Fibroblast of the aortic adventitia (primary cell): ENCODE data around the gene UBE2J2. TPM values are rescaled to one million over a fixed set of nuclear protein-coding genes. Genes with fewer than 3 reads are reported as not detected.

Experiments used
- DNase-seq: peaks from one replicate; pipeline ENCODE4 v3.0.0-alpha.2; 2010; ENCODE audit warnings: low read depth
- H3K4me3 ChIP-seq: 2 replicates; pipeline ENCODE4 v1.5.1; 2011; ENCODE audit warnings: low read depth, mild to moderate bottlenecking, control low read depth, low read length, moderate library complexity
- CTCF ChIP-seq: IDR thresholded peaks from 2 replicates; pipeline ENCODE4 v1.5.1; 2011; ENCODE audit warnings: mild to moderate bottlenecking, low read length, control low read depth, inconsistent platforms; ENCODE audit not compliant: insufficient read depth
- total RNA-seq: library from RNA; depleted of rRNA; stranded (reverse); fragments of >200 nt; gene quantifications from 2 replicates; pipeline ENCODE4 v1.2.3, GENCODE V29; 2012; ENCODE audit warnings: low replicate concordance

UBE2J2 gene
- total RNA-seq, 1 donor = 35.3 TPM

DNA sequence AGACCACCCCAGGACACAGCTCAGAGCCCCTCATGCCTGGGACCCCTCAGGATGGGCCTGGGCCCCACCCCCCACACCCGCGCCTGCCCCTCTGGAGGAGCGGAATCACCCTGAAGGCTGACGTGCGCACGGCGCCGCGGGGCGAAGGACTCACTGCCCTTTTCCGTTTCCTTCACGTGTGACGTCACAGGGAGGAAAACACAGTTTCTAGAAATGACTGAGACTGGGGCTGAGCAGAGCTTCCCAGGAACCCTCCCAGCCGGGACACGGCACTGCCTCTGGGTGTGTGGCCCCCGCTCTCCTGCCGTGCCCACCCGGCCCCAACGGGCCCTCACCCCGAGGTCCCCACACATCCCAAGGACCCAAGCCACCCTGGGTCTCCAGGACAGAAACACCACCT lies 54.3 kb downstream of the UBE2J2 start:
- no peak for TF ChIP-seq CTCF
- H3K4me3 ChIP-seq = no peak overlapping the region
- no peak for DNase-seq

DNA sequence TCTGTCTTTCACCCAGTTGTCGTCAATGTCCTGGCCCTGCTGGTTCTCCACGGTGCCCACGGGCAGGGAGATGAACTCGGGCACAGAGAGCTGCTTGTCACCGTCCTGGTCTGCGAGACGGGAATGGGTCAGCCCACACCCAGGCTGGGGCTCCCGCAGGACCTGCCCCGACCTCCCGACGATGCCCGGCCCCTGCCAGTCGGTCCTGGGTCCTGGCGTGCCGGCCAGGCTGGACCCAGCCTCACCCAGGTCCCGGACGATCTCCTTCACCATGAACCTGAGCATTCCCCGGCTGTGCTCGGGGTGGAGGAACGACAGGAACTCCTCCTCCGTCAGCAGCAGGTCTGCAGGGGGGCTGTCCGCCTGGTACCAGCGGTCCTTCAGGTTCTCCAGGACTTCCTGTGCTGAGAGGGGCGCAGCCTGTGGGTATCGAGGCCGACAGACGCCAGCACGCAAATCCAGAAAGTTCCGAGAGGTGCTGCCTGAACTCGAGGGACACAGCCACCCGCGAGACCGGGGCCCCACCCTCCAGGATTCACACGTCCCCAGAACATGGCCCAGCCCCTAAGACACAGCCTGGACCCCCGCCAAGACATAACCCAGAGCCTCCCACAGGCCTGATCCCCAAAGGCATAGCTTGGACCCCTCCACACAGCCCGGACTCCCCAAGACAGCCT lies 55.0 kb downstream of the UBE2J2 start:
- H3K4me3 ChIP-seq = no peak overlapping the region
- no peak for DNase-seq
- no peak for TF ChIP-seq CTCF

- no peak for TF ChIP-seq CTCF
- H3K4me3 ChIP-seq = no peak overlapping the region
- DNase-seq = no peak
Observed at GRCh38 chr1:1217621-1218523, 55.8 kb downstream of the UBE2J2 start.

- H3K4me3 ChIP-seq = no peak overlapping the region
- TF ChIP-seq CTCF = no peak
- no peak for DNase-seq
Observed at GRCh38 chr1:1216770-1217620, 56.7 kb downstream of the UBE2J2 start.

DNA sequence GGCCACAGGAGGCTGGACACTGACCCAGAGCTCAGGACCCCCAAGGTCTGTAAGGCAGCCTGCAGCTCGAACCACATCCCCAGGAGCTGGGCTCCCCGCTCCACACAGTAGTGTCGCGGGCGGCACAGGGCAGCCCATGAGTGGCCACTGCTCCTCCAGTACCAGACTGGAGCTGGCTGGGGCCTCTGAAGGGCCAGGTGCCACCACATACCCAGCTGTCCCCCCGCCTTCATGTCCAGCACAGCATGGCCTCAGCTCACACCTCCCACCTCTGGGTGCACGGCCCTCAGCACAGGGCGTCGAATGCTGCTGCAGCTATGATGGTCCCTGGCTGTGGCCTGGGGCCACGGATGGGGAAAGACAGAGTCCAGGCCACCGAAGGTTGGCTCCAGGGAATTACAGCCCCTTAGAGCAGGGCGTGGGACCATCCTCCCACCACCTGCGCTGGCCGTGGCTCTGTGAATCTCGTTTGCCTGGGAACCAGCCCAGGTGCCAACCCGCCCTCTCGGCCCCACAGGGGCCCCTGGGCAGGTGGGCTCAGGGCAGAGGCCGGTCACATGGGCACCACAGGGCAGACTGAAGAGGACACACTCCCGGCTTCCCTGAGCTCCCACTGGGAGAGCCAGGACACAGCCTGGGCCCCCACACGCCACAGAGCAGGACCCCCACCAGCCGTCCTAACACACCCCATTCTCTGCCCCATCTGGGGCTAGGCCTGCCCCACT lies 57.6 kb downstream of the UBE2J2 start:
- TF ChIP-seq CTCF = no peak

GRCh38 chr1:1215080-1215676 lies 58.5 kb downstream of the UBE2J2 start:
- no peak overlapping the region for H3K4me3 ChIP-seq
- no peak for DNase-seq
- TF ChIP-seq CTCF = no peak

More for the DNA sequence above, 57.6 kb downstream of the UBE2J2 start:
- DNase-seq = no peak
- no peak overlapping the region for H3K4me3 ChIP-seq
